ENCODE measurements around the gene LCLAT1. TPM values are rescaled to one million over a fixed set of nuclear protein-coding genes. Genes with fewer than 3 reads are reported as not detected.

Gene LCLAT1
- total and polyA plus RNA-seq, 2 of the 4 experiments (the other 2 are of a cell fraction): 7.5 to 11.5 TPM

DNA sequence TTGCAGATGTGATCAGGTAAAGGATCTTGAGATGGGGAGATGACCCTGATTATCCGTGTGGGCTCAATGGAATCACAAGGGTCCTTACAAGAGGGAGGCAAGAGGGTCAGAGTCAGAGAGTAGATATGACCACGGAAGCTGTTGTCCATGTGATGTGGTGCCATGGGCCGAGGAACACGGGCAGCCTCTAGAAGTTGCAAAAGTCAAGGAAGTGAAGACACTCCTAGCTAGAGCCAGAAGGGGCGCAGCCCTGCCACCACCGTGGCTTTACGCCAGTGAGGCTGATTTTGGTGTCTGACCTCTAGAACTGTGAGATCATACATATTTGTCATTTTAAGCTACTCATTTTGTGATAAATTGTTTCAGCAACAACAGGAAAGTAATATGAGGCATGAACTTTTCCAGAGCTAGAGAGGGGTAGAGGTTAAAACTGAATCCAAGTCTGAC lies 245.8 kb downstream of the LCLAT1 start:
- WGBS, 2 experiments (ENCODE audit: extremely low coverage in 2 of 2, insufficient read length in 1 of 2): 100% methylated on average over 1 of the region's 7 CpGs; no CpG with 5 or more reads in 1 of the 2 experiments
- H2BK5ac ChIP-seq (ENCODE audit: low read depth, low read length, poor library complexity, severe bottlenecking): peak overlapping the region; percentile 48
- POLR2A ChIA-PET (ENCODE audit: unreplicated experiment): interaction anchor here (0.6 kb wide), 1 partner anchor 457 kb away, joined by 3 read pairs; no protein-coding TSS in a partner anchor

More for the DNA sequence above, 245.8 kb downstream of the LCLAT1 start:
- TF ChIP-seq MXI1 (IDR thresholded peaks at IDR 0.05; ENCODE audit: borderline replicate concordance, low read depth, low read length): no peak
- no peak for TF ChIP-seq BHLHE40 (IDR thresholded peaks at IDR 0.05; ENCODE audit: low read depth, low read length)
- TF ChIP-seq NFE2L2 (IDR thresholded peaks at IDR 0.05; ENCODE audit: low read depth, low read length): no peak
- TF ChIP-seq CEBPB (IDR thresholded peaks at IDR 0.05; ENCODE audit: low read depth, low read length): no peak
- TF ChIP-seq SMC3 (IDR thresholded peaks at IDR 0.05; ENCODE audit: low read depth, low read length): no peak
- TF ChIP-seq CHD1 (IDR thresholded peaks at IDR 0.05; ENCODE audit: low read depth, low read length): no peak
- no peak for TF ChIP-seq POLR2A (IDR thresholded peaks at IDR 0.05; ENCODE audit: low read depth, low read length)
- TF ChIP-seq, protein P1, sequence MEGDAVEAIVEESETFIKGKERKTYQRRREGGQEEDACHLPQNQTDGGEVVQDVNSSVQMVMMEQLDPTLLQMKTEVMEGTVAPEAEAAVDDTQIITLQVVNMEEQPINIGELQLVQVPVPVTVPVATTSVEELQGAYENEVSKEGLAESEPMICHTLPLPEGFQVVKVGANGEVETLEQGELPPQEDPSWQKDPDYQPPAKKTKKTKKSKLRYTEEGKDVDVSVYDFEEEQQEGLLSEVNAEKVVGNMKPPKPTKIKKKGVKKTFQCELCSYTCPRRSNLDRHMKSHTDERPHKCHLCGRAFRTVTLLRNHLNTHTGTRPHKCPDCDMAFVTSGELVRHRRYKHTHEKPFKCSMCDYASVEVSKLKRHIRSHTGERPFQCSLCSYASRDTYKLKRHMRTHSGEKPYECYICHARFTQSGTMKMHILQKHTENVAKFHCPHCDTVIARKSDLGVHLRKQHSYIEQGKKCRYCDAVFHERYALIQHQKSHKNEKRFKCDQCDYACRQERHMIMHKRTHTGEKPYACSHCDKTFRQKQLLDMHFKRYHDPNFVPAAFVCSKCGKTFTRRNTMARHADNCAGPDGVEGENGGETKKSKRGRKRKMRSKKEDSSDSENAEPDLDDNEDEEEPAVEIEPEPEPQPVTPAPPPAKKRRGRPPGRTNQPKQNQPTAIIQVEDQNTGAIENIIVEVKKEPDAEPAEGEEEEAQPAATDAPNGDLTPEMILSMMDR (conservative IDR thresholded peaks at IDR 0.05; ENCODE audit: low read depth, low read length): no peak
- no peak for TF ChIP-seq MAFK (IDR thresholded peaks at IDR 0.05; ENCODE audit: low read depth, low read length)
- no peak for TF ChIP-seq USF2 (IDR thresholded peaks at IDR 0.05; ENCODE audit: low read depth, low read length)
- no peak for TF ChIP-seq RFX5 (IDR thresholded peaks at IDR 0.05; ENCODE audit: low read depth, low read length)
- TF ChIP-seq RAD21 (IDR thresholded peaks at IDR 0.05; ENCODE audit: low read length): no peak
- no peak for TF ChIP-seq MAZ (IDR thresholded peaks at IDR 0.05; ENCODE audit: borderline replicate concordance, low read depth, low read length)
- TF ChIP-seq RCOR1 (IDR thresholded peaks at IDR 0.05; ENCODE audit: insufficient replicate concordance, low read length): no peak
- TF ChIP-seq, protein P2, sequence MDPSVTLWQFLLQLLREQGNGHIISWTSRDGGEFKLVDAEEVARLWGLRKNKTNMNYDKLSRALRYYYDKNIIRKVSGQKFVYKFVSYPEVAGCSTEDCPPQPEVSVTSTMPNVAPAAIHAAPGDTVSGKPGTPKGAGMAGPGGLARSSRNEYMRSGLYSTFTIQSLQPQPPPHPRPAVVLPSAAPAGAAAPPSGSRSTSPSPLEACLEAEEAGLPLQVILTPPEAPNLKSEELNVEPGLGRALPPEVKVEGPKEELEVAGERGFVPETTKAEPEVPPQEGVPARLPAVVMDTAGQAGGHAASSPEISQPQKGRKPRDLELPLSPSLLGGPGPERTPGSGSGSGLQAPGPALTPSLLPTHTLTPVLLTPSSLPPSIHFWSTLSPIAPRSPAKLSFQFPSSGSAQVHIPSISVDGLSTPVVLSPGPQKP (IDR thresholded peaks at IDR 0.05; ENCODE audit: borderline replicate concordance, low read depth, low read length): no peak
- Histone ChIP-seq H3K56ac (ENCODE audit: extremely low read depth, insufficient read depth, low read length) (no peak overlapping the region), H3K23ac (ENCODE audit: low read depth, low read length) (no peak overlapping the region), H3K4me3 (ENCODE audit: insufficient read depth, low read depth, low read length) (no peak overlapping the region), H2BK120ac (ENCODE audit: low read depth, low read length) (peak overlapping the region; percentile 85; the same call in 1 of the 2 replicates), H3K18ac (ENCODE audit: low read depth, low read length) (peak overlapping the region; percentile 73), H3K36me3 (ENCODE audit: control insufficient read depth, insufficient read depth, low read length) (no peaks in the 10 kb centered on the region), H3K9me3 (ENCODE audit: control insufficient read depth, insufficient read depth, low read length) (no peaks in the 10 kb centered on the region), H4K8ac (ENCODE audit: low read depth in 2 of 2, low read length in 2 of 2) (peak overlapping the region; percentile 30 to 31; a peak in 2 of 4 replicates), H3K4me1 (ENCODE audit: control insufficient read depth, insufficient read depth, low read length) (peaks cover 18% of the 10 kb centered on the region), H3K27me3 (ENCODE audit: control insufficient read depth, insufficient read depth, low read length) (no peaks in the 10 kb centered on the region), H2AFZ (replicated peaks; ENCODE audit: low read length, poor library complexity) (no peak overlapping the region), H4K5ac (ENCODE audit: low read depth, low read length) (peak overlapping the region; percentile 62), H3K14ac (replicated peaks; ENCODE audit: low read depth, low read length) (peak overlapping the region; percentile 76), H2BK15ac (ENCODE audit: low read depth, low read length) (peak overlapping the region; percentile 79; the same call in 2 of the 3 replicates), H3K4ac (ENCODE audit: low read depth, low read length) (peak overlapping the region; percentile 75; the same call in 1 of the 2 replicates), H2AK5ac (ENCODE audit: low read depth, low read length) (peak overlapping the region; percentile 91; the same call in 1 of the 2 replicates), H2AK9ac (replicated peaks; ENCODE audit: low read depth, low read length, poor library complexity) (no peak overlapping the region), H3K4me2 (ENCODE audit: low read depth, low read length) (no peak overlapping the region), H3K9ac (ENCODE audit: low read depth, low read length) (no peak overlapping the region), H4K20me1 (ENCODE audit: insufficient read depth, low read length) (no peaks in the 10 kb centered on the region), H3K79me1 (ENCODE audit: low read depth in 1 of 2, low read length in 2 of 2) (0 out of 4 replicates have a peak, but pooled peaks cover 0 to 2% of the 10 kb centered on the region in 2 experiments), H2BK20ac (ENCODE audit: low read depth, low read length) (peak overlapping the region; percentile 79), H3K9me1 (ENCODE audit: insufficient read depth, low read length) (peaks cover 5% of the 10 kb centered on the region; the same call in 1 of the 2 replicates), H4K91ac (ENCODE audit: insufficient read depth, low read depth, low read length) (peak overlapping the region; percentile 75), H3K27ac (ENCODE audit: insufficient read depth, low read length) (no peak overlapping the region)
- ATAC-seq (ENCODE audit: low read depth) (no peak), DNase-seq (no peak)
- CTCF ChIA-PET: interaction anchor here (0.7 to 2.6 kb wide), 8 partner anchors 13 to 528 kb away, joined by 3 to 11 read pairs (median 4); no protein-coding TSS in a partner anchor
- intact Hi-C loops (cut with micrococcal nuclease) (loop anchor here (5.0 kb wide), 1 partner anchor 391 kb away; no protein-coding TSS in a partner anchor), dilution Hi-C loops (cut with HindIII; ENCODE audit: low sequenced_read_pairs, unreplicated experiment) (no loop called here), in situ Hi-C loops (cut with MboI; ENCODE audit: low sequenced_read_pairs) (no loop called here)
- no TSS peak for BruUV-seq (replicated peaks)
